ENCODE measurements around the gene ANKMY1.

ANKMY1 gene

GRCh38 chr2:240447934-240448333, 109.9 kb downstream of the ANKMY1 start:
- DNase-seq (ENCODE audit: low read depth): no peak

GRCh38 chr2:240447331-240447730, 110.5 kb downstream of the ANKMY1 start:
- no peak for DNase-seq (ENCODE audit: low read depth)

GRCh38 chr2:240446664-240447175, 111.1 kb downstream of the ANKMY1 start:
- DNase-seq (ENCODE audit: low read depth): no peak

- DNase-seq (ENCODE audit: low read depth): no peak
Observed at GRCh38 chr2:240445961-240446663, 111.7 kb downstream of the ANKMY1 start.

GRCh38 chr2:240444464-240444863, 113.3 kb downstream of the ANKMY1 start:
- no peak for DNase-seq (ENCODE audit: low read depth)

GRCh38 chr2:240443891-240444301, 113.9 kb downstream of the ANKMY1 start:
- DNase-seq (ENCODE audit: low read depth): no peak

GRCh38 chr2:240442891-240443715, 114.7 kb downstream of the ANKMY1 start:
- DNase-seq (ENCODE audit: low read depth): no peak

- no peak for DNase-seq (ENCODE audit: low read depth)
Observed at GRCh38 chr2:240441993-240442411, 115.8 kb downstream of the ANKMY1 start.

- no peak for DNase-seq (ENCODE audit: low read depth)
Observed at GRCh38 chr2:240441326-240441992, 116.3 kb downstream of the ANKMY1 start.

GRCh38 chr2:240440704-240441320, 117.0 kb downstream of the ANKMY1 start:
- no peak for DNase-seq (ENCODE audit: low read depth)

- DNase-seq (ENCODE audit: low read depth): no peak
Observed at GRCh38 chr2:240440251-240440650, 117.5 kb downstream of the ANKMY1 start.

- no peak for DNase-seq (ENCODE audit: low read depth)
Observed at GRCh38 chr2:240439698-240440151, 118.1 kb downstream of the ANKMY1 start.

GRCh38 chr2:240438810-240439697, 118.7 kb downstream of the ANKMY1 start:
- DNase-seq (ENCODE audit: low read depth): no peak

GRCh38 chr2:240437861-240438809, 119.7 kb downstream of the ANKMY1 start:
- peak; percentile 50 for DNase-seq (ENCODE audit: low read depth)

- DNase-seq (ENCODE audit: low read depth): no peak
Observed at GRCh38 chr2:240437551-240437860, 120.3 kb downstream of the ANKMY1 start.

- DNase-seq (ENCODE audit: low read depth): no peak
Observed at GRCh38 chr2:240436683-240437550, 120.9 kb downstream of the ANKMY1 start.

- DNase-seq (ENCODE audit: low read depth): no peak
Observed at GRCh38 chr2:240435948-240436682, 121.7 kb downstream of the ANKMY1 start.

GRCh38 chr2:240435457-240435947, 122.3 kb downstream of the ANKMY1 start, which contains the start of gene GPC1:
GPC1 (plus strand) TSS chr2:240435663; CDS start chr2:240435919, 256 bp downstream.
- DNase-seq (ENCODE audit: low read depth): peak; percentile 26
